GM10266 (cell line): Measurements from ENCODE around the gene RPTOR.

Source experiments
- DNase-seq: peaks from one replicate; pipeline ENCODE4 v3.0.0; 2012; ENCODE audit errors: extremely low spot score
- CTCF ChIP-seq: IDR thresholded peaks from 2 replicates; pipeline ENCODE4 v1.5.1; 2012; ENCODE audit warnings: mild to moderate bottlenecking, low read depth; ENCODE audit not compliant: control insufficient read depth, insufficient read depth; ENCODE audit errors: missing control alignments

The RPTOR gene

GRCh38 chr17:80922580-80923160 is 378.0 kb downstream of the RPTOR start:
- TF ChIP-seq CTCF: no peak
- no peak for DNase-seq

- DNase-seq: no peak
- no peak for TF ChIP-seq CTCF
These were observed 378.8 kb downstream of the RPTOR start for GRCh38 chr17:80923211-80924110.

GRCh38 chr17:80924111-80924806 is 379.6 kb downstream of the RPTOR start:
- TF ChIP-seq CTCF: no peak
- DNase-seq: no peak

GRCh38 chr17:80924807-80925610 is 380.4 kb downstream of the RPTOR start:
- TF ChIP-seq CTCF: no peak
- DNase-seq: no peak

GRCh38 chr17:80925688-80926335 is 381.2 kb downstream of the RPTOR start:
- TF ChIP-seq CTCF: no peak
- DNase-seq: no peak

- no peak for TF ChIP-seq CTCF
- DNase-seq: no peak
These were observed 382.1 kb downstream of the RPTOR start for GRCh38 chr17:80926591-80927250.
